Measurements from ENCODE around the gene SPIRE2.

DNA sequence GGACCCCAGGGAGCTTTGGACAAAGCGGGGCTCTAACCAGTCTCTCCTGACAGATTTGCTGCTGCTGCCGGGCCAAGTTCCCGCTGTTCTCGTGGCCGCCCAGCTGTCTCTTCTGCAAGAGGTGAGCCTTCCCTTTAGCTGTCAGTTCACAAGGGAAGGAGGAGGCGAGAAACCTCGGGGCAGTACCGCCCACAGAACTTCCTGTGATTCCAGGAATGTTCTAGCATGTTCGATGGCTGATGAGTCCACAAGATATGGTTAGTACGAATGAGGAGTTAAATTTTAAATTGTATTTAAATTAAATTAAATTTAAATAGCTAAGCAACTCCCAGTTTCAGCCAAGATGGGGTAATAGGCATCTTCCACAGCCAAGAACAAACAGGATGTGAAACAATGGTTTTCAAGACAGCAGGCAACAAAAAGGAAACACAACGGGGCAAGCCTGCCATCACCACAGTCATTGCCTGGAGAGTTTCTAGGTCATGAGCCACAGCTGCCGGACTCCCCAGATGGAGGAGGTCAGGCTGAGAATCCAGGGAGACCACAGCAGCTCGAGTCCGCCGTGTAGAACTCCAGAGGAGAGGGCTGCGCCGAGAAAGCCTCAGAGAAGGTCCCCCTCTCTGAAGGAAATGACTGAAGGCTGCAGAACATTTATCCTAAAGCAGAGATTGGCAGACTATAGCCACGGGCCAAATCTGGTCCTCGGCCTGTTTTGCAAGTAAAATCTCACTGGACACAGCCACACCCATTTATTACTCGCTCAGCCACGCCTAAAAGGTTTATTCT, 35.7 kb downstream of the SPIRE2 start:
- TF ChIP-seq EZH2 (IDR thresholded peaks at IDR 0.05; ENCODE audit: insufficient read depth, poor library complexity, severe bottlenecking), result no peak
- no peak for TF ChIP-seq EZH2phosphoT487 (IDR thresholded peaks at IDR 0.05; ENCODE audit: insufficient read depth, low read depth)
